Spleen (tissue), 7 donors: ENCODE measurements around the gene TCEA2.

Experiments used
- CTCF ChIP-seq, 11 experiments: fragments of 200-600 bp in 7 of 11; fragments of 450-650 bp in 4 of 11; sonication (generic) in 4 of 11; IDR thresholded peaks in 8 of 11; conservative IDR thresholded peaks in 3 of 11; 1 replicate in 7 of 11; 2 replicates in 4 of 11; pipeline versions ENCODE4 v1.4.0 to v1.8.0; 2016 to 2021; ENCODE audit warnings: antibody characterized with exemption in 11 of 11, inconsistent platforms in 4 of 11, mild to moderate bottlenecking in 1 of 11
- POLR2AphosphoS5 ChIP-seq, 3 donors: sonication (generic); formaldehyde crosslinking; IDR thresholded peaks; one replicate each; pipeline ENCODE4 v1.5.1; 2017; ENCODE audit warnings: antibody characterized with exemption in 3 of 3
- donor health status: DM: no; HTN: no; CAD: no; lungs with moderate emphysema.
- donor health status: DM: no; HTN: no; CAD: no.
- donor health status: DM: no; HTN: no; CAD: no.

GRCh38 chr20:64096535-64096934 lies 33.5 kb downstream of the TCEA2 start:
- TF ChIP-seq CTCF (IDR thresholded peaks at IDR 0.05 in 8 of 11, conservative IDR thresholded peaks at IDR 0.05 in 3 of 11) = no peak
- no peak for TF ChIP-seq POLR2AphosphoS5 (IDR thresholded peaks at IDR 0.05)
